GM19099 (cell line): ENCODE data around the gene ATP6V0E2.

Experiments
- POLR2A ChIP-seq: IDR thresholded peaks from 3 replicates; pipeline ENCODE4 v1.6.1; 2011; ENCODE audit warnings: low read depth; ENCODE audit not compliant: insufficient read length; ENCODE audit errors: extremely low read depth

Gene ATP6V0E2

DNA sequence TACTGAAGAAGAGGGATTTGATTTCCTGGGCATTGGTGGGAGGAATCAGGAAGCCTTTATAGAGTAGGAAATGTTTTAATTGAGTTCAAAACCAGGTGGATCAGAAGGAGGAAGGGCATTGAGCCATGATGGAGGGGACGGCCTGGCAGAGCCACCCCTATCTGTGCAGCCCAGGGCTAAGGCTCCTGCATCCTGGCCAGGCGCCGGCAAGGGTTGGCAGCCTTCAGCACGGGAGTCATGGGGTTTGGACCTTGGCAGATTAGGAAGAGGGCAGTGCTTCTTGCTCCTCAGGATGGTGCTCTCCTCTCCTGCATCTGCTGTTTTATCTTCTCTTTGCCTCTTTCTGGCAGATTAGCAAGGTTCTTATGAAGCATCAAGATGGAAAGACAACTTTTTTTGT lies 23.1 kb upstream of the ATP6V0E2 start:
- no peak for TF ChIP-seq POLR2A

DNA sequence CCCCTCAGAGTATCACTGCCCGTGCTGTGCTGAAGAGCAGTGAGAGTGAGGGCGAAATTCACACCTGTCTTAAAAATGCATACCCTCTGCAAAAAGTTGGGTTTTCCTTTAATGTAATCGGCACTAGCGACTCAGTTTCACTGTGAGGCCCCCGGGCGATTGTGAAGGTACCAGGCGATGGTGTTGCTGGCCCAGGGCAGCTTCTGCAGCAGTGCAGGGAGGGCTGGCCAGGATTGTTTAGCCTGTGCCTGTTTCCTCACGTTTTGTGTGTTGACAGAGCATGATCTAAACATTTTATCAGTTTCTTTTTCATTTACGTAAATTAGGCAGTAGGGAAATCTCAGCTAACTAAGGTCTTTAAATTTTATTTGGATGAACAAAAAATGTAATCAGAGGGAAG lies 22.3 kb upstream of the ATP6V0E2 start:
- TF ChIP-seq POLR2A = no peak

DNA sequence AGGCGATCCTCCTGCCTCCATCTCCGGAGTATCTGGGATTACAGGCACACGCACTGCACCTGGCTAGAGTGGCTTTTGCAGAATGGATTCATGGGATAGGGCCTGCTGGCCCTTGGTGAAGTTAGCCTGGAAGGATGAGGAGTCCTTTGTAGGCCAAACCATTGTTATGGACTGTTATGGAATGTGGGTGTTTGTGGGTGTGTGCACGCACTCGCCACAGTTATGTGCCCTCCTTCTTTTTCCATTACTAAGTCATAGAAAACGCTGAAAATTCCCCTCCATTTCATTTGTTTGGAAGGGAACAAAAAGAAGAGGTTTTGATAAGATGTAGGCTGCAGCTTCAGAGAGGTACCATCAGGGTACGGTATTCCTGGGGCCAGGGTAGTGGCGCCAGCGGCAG lies 20.6 kb upstream of the ATP6V0E2 start:
- no peak for TF ChIP-seq POLR2A

- no peak for TF ChIP-seq POLR2A
Observed at GRCh38 chr7:149854611-149855360, 19.0 kb upstream of the ATP6V0E2 start.

DNA sequence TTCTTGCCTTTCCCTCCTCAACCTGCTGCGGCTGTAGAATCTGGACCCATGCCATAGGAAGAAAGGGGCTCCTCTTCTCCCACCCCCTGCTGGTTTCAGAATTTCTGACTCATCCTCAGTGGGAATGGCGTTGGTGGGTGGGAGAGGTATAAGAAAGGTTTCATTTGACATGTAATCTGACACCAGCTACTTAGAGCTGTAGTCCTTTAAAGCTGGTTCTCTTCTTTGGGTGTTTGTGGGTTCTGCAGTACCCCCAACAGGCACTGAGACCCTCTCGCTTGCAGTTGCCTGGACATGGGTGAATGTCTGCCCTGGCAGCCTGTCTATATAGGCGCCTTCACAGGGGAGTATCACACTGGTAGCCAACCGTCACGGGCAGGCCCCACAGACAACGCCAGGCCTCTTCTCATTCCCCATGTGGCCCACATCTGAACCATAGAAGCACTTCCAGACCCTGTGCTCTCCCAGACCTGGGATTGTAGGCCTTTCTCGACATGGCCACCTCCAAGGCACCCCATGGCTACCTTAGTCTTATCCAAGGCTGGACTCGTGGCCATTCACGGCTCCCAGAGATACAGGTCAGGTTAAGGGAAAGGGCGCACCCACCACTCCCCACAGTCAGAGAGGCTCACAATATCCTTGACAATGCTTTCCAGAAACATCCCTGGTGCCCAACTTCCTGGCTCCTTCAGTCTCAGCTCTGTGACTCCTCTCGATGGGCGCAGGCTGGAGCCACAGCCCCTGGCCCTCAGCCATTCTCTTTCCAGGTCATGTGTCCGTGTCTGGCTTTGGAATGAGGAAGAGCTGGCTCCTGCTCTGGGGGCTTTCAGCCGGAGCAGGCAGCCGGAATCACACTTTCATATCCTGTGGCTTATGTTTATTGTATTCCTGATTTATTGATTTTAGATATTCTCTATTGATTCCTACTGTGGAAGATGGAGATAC lies 18.1 kb upstream of the ATP6V0E2 start:
- TF ChIP-seq POLR2A = no peak

GRCh38 chr7:149856583-149856982 lies 17.2 kb upstream of the ATP6V0E2 start:
- no peak for TF ChIP-seq POLR2A

DNA sequence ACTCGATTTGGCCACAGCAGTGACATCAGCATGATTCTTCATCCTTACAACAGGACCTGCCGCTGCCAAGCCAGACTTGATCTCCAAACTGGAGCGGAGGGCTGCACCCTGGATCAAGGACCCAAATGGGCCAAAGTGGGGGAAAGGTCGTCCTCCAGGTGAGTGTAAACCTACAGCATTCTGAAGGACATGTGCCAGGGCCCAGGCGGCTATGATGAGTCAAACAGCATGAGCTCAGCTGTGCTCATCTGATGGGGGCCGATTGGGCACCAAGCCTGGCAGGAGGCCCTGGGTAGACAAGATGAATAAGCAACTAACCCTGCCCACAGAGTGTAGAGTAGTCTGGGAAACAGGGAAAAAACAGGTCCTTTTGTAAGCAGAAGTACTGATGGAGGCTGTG lies 14.4 kb upstream of the ATP6V0E2 start:
- TF ChIP-seq POLR2A = no peak

DNA sequence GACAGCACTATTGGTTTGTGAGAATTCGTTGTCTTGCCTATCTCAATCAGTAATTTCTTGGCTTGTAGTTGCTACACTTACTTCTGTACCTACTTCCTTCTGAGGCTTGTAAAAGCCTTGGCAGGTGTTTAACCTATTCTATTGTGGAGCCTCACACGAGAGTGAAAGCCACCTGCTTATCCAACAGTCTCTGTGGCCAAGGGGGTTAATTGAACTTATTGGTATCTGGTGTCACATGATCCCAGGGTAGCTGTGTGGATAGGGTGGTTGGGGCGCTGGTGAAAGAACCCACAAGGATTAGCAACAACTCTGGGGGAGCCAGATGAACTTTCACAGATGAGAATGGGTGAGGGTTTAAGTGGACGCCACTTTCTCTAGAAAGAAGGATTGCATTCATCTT lies 13.9 kb upstream of the ATP6V0E2 start:
- TF ChIP-seq POLR2A = no peak

DNA sequence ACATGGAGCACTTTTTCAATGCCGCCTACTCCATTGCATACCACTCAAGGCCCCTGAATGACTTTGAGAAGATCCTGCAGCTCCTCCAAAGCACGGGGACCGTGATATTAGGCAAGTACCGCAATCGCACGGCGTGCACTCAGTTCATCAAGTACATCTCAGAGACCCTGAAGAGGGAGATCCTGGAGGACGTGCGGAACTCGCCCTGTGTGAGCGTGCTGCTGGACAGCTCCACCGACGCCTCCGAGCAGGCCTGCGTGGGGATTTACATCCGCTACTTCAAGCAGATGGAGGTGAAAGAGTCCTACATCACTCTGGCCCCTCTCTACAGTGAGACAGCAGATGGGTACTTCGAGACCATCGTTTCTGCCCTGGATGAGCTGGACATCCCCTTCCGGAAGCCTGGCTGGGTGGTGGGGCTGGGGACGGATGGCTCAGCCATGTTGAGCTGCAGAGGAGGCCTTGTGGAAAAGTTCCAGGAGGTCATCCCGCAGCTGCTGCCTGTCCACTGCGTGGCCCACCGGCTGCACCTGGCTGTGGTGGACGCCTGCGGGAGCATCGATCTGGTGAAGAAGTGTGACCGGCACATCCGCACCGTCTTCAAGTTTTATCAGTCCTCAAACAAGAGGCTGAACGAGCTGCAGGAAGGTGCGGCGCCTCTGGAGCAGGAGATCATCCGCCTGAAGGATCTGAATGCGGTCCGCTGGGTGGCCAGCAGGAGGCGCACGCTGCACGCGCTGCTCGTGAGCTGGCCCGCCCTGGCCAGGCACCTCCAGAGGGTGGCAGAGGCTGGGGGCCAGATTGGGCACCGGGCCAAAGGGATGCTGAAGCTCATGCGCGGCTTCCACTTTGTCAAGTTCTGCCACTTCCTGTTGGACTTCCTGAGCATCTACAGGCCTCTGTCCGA lies 12.7 kb upstream of the ATP6V0E2 start:
- no peak for TF ChIP-seq POLR2A

DNA sequence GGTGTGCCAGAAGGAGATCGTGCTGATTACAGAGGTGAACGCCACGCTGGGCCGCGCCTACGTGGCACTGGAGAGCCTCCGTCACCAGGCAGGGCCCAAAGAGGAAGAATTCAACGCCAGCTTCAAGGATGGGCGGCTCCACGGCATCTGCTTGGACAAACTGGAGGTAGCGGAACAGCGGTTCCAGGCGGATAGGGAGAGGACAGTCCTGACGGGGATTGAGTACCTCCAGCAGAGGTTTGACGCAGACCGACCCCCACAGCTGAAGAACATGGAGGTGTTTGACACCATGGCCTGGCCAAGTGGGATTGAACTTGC lies 12.1 kb upstream of the ATP6V0E2 start:
- TF ChIP-seq POLR2A = no peak

DNA sequence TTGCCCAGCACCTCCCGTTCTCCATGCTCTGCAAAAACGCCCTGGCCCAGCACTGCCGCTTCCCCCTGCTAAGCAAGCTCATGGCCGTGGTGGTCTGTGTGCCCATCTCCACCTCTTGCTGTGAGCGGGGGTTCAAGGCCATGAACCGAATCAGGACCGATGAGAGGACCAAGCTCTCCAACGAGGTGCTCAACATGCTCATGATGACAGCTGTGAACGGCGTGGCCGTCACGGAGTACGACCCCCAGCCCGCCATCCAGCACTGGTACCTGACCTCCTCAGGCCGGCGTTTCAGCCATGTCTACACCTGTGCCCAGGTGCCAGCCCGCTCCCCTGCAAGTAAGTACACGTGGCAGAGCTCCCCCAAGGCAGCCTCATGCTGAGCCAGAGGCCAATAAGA lies 11.6 kb upstream of the ATP6V0E2 start:
- no peak for TF ChIP-seq POLR2A

DNA sequence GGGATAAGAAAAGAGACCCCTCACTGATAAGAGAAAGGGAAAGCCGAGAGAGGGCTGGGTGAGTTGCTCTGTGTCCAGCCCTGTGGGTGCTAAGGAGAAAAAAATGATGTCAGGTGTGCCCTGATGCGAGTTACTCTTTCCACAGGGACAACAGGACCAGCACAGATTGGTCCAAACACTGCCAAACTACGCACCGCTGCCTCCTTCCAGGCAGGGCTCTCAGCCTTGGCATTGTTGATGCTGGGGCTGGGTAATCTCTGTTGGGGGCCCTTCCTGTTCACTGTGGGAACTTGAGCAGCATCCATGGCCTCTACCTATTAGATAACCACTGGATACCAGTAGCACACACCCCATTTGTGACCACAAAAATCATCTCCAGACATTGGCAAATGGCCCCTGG lies 10.3 kb upstream of the ATP6V0E2 start:
- TF ChIP-seq POLR2A = no peak

DNA sequence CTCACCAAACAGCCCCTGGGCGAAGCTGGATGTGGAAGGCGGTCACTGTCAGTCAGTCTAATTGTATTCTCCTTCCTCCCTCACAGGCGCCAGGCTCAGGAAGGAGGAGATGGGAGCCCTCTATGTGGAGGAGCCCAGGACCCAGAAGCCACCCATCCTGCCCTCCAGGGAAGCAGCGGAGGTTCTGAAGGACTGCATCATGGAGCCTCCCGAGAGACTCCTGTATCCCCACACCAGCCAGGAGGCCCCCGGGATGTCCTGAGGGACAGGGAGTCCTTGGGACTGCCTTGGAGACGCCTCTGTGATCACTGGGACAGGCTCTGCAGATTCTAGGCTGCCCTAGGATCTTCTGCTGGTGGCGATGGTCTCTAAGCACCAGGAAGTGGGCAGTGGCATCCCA lies 9.7 kb upstream of the ATP6V0E2 start:
- no peak for TF ChIP-seq POLR2A

DNA sequence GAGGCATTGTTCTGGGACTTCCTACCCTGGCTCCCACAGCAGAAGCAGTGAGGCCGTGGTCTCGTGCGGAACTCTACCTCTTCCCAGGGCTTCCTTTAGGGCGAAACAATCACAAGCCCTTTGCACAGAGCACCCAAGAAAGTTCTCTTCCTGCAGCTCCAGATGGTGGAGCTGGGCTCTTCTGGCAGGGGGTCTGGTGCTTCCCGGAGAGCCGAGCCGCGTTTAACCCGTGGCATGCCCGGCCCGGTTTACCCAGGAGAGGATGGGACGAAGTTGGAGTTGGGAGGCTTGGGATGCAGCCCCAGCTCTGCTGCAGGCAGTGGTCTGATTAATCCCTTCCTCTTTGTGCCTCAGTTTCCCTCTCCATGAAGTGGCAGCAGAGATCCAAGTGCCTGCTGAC lies 9.0 kb upstream of the ATP6V0E2 start:
- TF ChIP-seq POLR2A = no peak

GRCh38 chr7:149865437-149865836 lies 8.3 kb upstream of the ATP6V0E2 start:
- TF ChIP-seq POLR2A = no peak
